Transverse colon (tissue), 4 donors: Measurements from ENCODE around the gene CLSTN2.

Experiments used
- CTCF ChIP-seq, 5 experiments: fragments of 200-600 bp in 3 of 5; fragments of 450-650 bp in 2 of 5; sonication (generic) in 3 of 5; IDR thresholded peaks; 1 replicate in 2 of 5; 2 replicates in 3 of 5; pipeline ENCODE4 v1.5.1; 2016 to 2017; ENCODE audit warnings: antibody characterized with exemption in 5 of 5, inconsistent platforms in 3 of 5, mild to moderate bottlenecking in 2 of 5, moderate library complexity in 1 of 5
- POLR2AphosphoS5 ChIP-seq, 3 donors: sonication (generic); formaldehyde crosslinking; IDR thresholded peaks; one replicate each; pipeline ENCODE4 v1.6.1; 2016; ENCODE audit warnings: antibody characterized with exemption in 3 of 3

GRCh38 chr3:140159646-140160045 is 224.7 kb downstream of the CLSTN2 start:
- TF ChIP-seq CTCF (IDR thresholded peaks at IDR 0.05), result no peak
- TF ChIP-seq POLR2AphosphoS5 (IDR thresholded peaks at IDR 0.05), result no peak
